ENCODE measurements around the gene GRAPL. TPM values are rescaled to one million over a fixed set of nuclear protein-coding genes. Genes with fewer than 3 reads are reported as not detected.
"Not testable (repeated sequence)": the region's sequence is repeated elsewhere in the genome, so short reads cannot be mapped to it uniquely, and the experiment has no call there.

The GRAPL gene
- 13.3 TPM for polyA plus RNA-seq (2012; ENCODE audit: low read depth, missing spikeins)

DNA sequence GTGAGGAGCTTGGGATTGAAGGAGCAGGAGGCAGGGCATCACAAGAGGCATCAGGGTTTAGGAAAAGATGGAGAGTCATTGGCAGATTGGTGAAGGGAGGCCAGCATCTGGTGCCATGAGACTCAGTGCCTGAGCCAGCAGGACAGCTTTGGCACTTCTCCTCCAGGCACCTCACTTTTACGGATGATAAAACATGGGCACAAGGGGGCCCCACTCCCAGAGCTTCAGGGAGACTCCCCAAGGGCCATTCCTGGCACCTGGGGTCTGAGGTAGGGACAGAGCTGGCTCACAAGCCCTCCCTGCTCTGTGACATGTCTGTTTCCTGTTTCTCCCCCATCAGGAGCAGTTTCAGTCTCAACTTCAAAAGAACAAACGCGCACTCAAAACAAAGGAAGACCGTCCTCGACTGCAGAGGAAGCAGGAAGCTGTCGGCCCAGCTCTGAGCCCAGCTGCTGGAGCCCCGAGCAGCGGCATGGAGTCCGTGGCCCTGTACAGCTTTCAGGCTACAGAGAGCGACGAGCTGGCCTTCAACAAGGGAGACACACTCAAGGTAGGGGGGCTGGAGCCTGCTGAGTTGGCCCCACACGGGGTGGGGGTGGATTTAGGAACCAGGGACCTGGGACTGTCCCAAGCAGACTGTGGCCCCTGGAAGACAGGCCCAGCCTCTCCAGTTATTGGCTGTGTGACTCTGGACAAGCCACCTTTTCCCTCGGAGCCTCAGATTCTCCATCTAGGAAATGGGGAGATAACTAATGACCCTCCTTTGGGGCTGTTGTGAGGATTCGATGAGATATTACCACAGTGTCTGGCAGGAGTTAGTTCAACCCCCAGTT, at the start of gene GRAPL:
Gene GRAPL, plus strand, starts transcription at position 442 of the 833 bp plus-strand sequence. Its CDS starts 31 bp downstream, at position 473.
- FAIRE-seq: peak; percentile 91
- DNase-seq (ENCODE audit: insufficient read length, low spot score): not testable (repeated sequence)

DNA sequence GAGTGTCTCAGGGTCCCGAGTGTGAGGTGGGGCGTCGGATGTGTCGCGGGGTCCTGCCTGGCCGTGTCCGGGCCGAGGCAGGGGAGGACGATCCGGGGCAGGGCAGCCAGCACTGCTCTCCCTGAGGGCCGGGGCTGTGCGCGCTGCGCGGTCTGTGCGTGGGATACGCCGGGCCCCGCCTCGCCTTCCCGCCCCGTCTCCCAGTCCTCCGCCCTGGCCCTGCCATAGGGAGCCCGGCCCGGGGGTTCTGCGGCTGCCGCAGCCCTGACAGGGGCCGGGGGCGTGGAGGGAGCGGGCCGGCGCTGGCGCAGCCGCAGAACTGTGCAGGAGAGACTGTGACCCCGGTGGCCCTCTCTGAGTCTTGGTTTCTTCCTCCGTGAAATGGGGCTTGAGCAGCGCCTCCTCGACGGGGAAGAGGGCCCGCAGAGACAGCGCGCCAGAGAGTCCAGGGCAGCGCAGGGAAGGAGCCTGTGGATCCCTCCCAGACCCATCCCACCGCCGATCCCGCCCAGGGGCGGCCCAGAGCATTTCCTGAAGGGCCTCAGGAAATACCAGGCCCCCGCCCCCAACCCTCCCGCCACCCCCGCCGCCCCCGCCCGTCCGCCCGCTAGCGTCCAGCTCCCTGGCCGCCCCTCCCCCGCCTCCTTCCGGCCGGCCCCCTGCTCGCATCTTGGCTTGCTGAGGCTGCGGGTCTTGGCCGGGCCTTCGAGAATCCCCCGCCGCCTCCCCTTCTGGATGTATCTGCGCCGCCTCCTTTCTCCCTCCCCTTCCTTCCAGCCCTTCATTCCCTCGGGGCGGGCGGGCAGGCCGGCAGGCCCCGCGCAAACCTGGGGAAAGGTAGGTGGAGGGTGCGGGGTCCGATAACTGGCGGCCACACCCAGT, 38.3 kb upstream of the GRAPL start:
- not testable (repeated sequence) for FAIRE-seq; DNase-seq (ENCODE audit: insufficient read length, low spot score)

DNA sequence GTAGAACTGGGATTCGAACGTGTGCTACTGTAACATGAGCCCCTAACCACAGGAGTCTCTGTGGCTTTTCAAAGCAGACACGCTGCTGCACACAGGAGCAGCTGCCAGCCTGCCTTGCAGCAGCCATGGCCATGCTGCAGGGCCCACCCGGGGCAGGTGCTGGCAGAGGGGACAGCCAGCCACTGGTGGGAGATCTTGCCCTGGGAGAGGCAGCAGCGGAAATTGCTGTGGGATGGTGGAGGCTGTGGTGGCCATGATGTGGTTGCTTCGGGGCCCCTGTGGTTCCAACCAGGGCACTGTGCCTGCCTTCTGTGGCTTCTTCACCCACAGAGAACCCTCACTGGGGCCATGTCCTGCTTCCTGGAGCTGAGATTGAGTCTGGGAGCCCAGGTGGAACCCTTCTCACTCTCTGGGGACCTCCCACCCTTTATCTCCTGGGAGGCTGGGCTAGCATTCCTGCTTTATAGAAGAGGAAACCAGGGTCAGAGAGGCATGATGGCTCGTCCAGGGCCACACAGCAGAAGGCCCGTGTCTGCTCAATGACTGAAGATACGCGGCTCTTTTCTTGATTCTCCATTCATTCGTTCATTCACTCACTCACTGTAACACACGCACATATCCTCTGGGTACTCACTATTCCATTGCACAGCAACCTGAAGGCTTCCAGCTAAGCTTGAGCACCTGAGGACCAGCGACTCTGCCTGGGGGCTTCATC, 37.2 kb upstream of the GRAPL start:
- not testable (repeated sequence) for FAIRE-seq; DNase-seq (ENCODE audit: insufficient read length, low spot score)

GRCh38 chr17:19092737-19093683, 34.4 kb upstream of the GRAPL start:
- not testable (repeated sequence) for FAIRE-seq

GRCh38 chr17:19093684-19094438, 33.5 kb upstream of the GRAPL start:
- DNase-seq (ENCODE audit: insufficient read length, low spot score); FAIRE-seq: not testable (repeated sequence)

More at GRCh38 chr17:19092737-19093683, 34.4 kb upstream of the GRAPL start:
- DNase-seq (ENCODE audit: insufficient read length, low spot score): not testable (repeated sequence)

GRCh38 chr17:19108517-19108916, 18.9 kb upstream of the GRAPL start:
- FAIRE-seq; DNase-seq (ENCODE audit: insufficient read length, low spot score): not testable (repeated sequence)

GRCh38 chr17:19110189-19111097, 16.9 kb upstream of the GRAPL start:
- not testable (repeated sequence) for DNase-seq (ENCODE audit: insufficient read length, low spot score)
- peak; percentile 57 for FAIRE-seq

DNA sequence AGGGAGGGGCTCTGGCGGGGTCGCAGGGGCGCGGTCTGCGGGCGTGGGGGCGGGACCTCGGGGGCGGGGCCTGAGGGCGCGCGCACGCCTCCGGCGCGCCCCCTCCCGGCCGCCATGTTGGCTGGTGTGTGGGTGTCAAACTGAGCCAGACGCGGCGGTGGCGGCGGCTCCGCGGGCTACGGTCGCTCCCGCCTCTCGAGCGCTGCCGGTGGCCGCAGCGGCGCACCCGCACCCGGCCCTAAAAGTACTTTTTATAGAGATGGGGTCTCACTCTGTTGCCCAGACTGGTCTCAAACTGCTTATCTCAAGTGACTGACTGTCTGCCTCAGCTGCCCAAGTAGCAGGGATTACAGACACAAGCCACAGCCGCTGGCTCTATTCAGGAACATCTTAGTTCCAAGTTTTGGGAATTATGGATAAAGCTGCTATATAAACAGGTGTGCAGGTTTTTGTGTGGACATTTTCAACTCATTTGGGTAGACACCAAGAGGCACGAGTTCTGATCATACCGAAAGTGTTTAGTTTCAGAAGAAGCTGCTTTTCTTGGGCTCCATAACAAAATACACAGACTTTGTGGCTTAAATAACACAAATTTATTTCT, 16.2 kb upstream of the GRAPL start:
- FAIRE-seq: peak; percentile 84
- DNase-seq (ENCODE audit: insufficient read length, low spot score): not testable (repeated sequence)

DNA sequence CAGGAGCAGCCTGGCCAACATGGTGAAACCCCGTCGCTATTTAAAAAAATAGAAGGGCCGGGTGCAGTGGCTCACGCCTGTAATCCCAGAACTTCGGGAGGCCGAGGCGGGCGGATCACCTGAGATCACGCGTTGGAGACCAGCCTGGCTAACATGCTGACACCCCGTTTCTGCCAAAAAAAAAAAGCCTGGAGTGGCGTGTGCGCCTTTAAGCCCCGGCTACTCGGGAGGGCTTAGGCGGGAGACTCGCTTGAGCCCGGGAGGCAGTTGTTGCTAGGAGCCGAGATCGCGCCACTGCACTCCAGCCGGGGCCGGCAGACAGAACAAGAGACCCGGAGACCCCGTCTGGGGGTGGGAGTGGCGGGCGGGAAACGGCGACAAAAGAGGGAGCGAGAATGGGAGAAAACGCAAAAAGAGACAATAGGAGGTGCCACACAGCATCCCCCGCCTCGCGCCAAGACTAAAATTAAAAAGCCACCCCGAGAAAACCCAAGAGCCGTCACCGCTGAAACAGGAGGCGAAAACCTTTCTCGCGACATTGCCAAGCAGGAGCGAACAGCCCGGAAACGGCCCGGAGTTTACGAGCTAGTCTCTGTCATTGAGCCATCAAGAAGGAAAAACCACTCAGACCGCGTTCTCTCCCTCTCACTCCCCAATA, 15.5 kb upstream of the GRAPL start:
- not testable (repeated sequence) for FAIRE-seq; DNase-seq (ENCODE audit: insufficient read length, low spot score)
- peak; percentile 45 for TF ChIP-seq PAX5 (IDR thresholded peaks at IDR 0.05; ENCODE audit: insufficient read depth, low read length, severe bottlenecking)
- TF ChIP-seq POU2F2 (IDR thresholded peaks at IDR 0.05; ENCODE audit: low read depth, low read length): peak; percentile 37; the same call in 1 of the 2 replicates
- TF ChIP-seq POLR2AphosphoS5 (IDR thresholded peaks at IDR 0.05; ENCODE audit: low read depth, low read length): peak; percentile 65
- TF ChIP-seq POLR2A (IDR thresholded peaks at IDR 0.05; ENCODE audit: low read depth, low read length): peak; percentile 66

DNA sequence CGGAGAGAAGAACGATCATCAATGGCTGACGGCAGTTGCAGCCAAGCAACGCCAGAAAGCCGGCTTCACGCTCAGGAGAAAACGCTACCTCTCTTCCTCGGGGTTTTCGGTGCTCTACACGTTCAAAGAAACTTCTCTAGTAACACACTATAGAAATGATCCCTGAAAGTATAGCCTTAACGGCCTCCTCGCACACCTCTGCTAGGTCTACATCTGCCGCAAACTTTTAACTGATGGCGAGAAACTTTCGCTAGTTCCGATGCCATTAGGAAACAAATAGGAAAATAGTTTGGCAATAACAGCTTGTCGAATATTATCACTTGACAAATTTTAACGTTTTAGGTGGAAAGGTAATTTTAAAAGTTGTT, 14.9 kb upstream of the GRAPL start:
- FAIRE-seq; DNase-seq (ENCODE audit: insufficient read length, low spot score): not testable (repeated sequence)

GRCh38 chr17:19118695-19119094, 8.7 kb upstream of the GRAPL start:
- DNase-seq (ENCODE audit: insufficient read length, low spot score): not testable (repeated sequence)
- FAIRE-seq: peak; percentile 66

GRCh38 chr17:19125289-19125688, 2.1 kb upstream of the GRAPL start:
- DNase-seq (ENCODE audit: insufficient read length, low spot score); FAIRE-seq: not testable (repeated sequence)

DNA sequence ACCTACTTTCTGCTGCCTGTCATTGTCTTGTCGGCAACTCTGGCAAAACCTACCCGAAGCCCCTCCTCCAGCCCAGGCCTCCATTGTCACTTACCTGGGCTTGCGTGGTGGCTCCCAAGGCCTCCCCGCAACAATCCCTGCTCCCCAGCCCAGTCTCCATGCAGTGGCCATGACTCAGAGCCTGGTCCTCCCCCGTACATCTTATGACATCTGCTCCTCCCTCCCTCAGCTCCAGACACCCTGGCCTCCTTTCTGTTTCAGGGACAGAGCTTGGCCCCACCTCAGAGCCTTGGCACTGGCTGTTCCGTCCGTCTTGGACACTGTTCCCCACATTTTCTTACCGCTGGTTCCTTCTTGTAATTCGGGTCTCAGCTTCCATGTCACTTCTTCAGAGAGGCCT, 2.1 kb downstream of the GRAPL start:
- peak; percentile 72 for FAIRE-seq
- DNase-seq (ENCODE audit: insufficient read length, low spot score): not testable (repeated sequence)

DNA sequence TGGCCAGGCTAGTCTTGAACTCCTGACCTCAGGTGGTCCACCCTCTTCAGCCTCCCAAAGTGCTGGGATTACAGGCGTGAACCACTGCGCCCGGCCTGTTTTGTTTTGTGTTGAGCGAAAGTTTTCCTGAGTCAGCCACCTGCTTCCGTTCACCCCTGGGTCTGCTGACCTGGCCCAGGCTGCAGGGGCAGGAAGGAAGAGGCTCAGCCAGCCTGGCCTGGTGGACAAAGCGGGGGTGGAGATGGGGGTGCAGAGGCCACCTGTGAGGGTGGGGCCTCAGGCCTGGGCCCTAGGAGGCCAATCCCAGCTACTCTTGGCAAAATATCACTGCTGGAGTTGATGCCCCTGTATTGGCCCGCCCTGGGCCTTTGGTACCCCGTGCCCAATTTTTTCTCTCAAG, 3.7 kb downstream of the GRAPL start:
- peak; percentile 98 for FAIRE-seq
- not testable (repeated sequence) for DNase-seq (ENCODE audit: insufficient read length, low spot score)

- DNase-seq (ENCODE audit: insufficient read length, low spot score); FAIRE-seq: not testable (repeated sequence)
Observed at GRCh38 chr17:19131772-19132171, 4.4 kb downstream of the GRAPL start.
